Activated CD8-positive, alpha-beta memory T cell treated with anti-CD3 and anti-CD28 coated beads, Interleukin-2, amount 50 U/mL, for 24 hours (primary cell): ENCODE measurements around the gene MBNL1.

Experiments
- DNase-seq: peaks from one replicate; pipeline ENCODE4 v3.0.0-alpha.2; 2020; ENCODE audit errors: extremely low read depth

The MBNL1 gene

DNA sequence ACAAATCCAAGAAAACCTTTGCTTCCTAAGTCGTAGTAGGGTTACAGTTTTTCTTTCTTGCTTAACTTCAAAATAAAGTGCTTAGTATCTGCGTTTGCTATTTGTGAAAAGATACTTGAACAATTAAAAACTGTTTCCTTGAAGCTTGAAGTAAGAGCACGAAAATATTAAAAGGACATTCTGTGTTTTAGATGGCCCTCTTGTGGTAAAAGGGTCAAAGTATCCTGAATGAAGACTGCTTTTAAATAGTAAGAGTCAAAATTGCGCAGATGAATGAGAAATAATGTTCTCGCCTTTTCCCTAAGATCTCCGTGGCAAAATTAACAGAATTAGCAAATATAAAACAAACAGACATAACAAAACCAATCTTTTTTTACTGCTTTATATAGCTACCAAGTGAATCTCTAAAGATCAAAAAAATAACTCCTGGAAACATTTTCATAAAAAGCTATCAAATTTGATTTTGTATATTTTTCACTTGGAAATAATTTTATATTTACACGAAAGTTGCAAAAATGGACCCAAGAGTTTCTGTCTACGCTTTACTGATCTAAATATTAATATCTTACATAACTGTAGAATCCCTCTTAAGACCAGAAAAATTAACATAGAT is 175.4 kb downstream of the MBNL1 start:
- DNase-seq: no peak

- no peak for DNase-seq
Measured at GRCh38 chr3:152445212-152445611, 176.5 kb downstream of the MBNL1 start.

- DNase-seq: no peak
Measured at GRCh38 chr3:152446495-152446894, 177.8 kb downstream of the MBNL1 start.

- no peak for DNase-seq
Measured at GRCh38 chr3:152447511-152447910, 178.8 kb downstream of the MBNL1 start.

GRCh38 chr3:152448091-152448490 is 179.4 kb downstream of the MBNL1 start:
- no peak for DNase-seq

DNA sequence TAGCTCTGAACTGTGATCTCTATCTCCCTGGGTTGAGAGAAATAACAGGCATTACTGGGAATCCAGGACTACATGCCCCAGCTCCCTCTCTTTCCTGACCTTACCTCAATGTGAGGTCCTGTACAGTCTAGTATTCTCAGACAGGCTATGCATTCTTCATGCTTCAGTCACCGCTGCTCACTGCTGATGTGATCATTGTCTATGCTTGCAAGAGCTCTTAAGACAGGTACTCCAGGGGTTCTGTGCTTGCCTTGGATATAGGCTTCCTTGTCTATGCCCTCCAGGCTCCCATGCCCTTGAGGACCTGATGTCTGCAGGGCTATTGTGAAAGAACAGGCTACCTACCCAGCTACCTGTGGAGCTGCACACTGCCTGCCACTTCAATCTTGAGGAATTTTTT is 183.6 kb downstream of the MBNL1 start:
- DNase-seq: no peak

- DNase-seq: no peak
Measured at GRCh38 chr3:152454076-152454875, 185.5 kb downstream of the MBNL1 start.

DNA sequence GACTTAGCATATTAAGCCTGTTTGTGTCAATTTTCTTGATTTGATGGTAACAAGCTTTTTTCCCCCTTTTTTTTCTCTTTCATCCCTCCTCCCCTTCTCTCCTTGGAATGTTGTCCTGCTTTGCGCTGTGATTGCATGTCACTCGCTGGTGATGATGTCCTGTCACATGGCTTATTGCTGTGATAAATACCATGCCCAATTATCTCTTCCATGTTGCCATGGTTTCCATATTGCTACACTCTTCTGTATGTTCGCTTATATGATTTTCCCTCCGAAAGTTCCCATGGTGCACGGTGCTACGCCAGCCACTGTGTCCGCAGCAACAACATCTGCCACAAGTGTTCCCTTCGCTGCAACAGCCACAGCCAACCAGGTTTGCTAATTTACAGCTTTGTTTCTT is 187.3 kb downstream of the MBNL1 start:
- DNase-seq: no peak

GRCh38 chr3:152457500-152458375 is 189.0 kb downstream of the MBNL1 start:
- DNase-seq: no peak

DNA sequence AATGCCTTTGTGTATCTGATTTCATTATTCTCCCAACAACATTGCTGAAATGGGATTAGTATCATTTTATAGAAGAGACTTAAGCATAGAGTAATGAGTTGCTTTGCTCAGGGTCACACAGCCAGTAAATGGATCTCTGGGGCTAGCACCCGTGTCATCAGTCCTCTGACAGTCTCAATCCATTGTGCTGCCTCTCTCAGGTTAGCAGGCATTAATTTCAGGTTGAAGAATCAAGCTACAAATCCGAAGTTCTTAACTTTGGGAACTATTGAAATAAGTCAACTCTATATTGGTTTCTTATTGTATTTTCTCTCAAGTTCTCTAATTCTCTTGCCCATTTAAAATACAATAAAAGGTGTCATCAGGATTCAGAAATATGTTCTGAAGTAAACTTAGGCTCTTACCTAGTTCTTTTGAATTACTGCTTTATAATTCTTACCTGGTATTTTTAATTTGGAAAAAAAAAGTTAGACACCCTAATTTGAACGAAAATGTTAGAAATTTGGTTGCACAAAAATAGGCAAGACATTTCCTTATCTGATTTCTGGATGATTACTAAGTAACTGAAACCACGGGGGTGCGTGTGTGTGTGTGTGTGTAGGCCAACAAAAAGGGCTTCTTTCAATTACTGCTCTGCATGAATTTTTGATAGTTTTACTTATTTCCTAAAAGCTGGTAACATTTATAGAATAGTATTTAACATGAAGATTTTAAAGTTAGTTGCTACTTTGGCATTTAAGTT is 189.8 kb downstream of the MBNL1 start:
- no peak for DNase-seq

GRCh38 chr3:152459118-152459515 is 190.4 kb downstream of the MBNL1 start:
- DNase-seq: no peak

DNA sequence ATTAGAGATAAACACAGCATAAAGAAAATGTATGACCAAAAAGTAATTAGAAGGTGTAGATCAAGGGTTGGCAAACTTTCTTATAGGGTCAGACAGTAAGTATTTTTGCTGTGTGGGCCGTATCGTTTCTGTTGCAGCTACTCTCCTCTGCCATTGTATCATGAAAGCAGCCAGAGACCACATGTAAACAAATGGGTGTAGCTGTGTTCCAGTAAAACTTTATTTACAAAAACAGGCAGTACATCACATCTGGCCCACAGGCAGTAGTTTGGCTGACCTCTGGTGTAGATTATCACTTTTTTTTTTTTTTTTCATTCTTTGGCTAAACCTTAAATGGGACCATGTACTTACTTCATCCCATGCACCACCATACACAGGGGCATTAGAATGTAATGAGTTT is 190.8 kb downstream of the MBNL1 start:
- DNase-seq: no peak

GRCh38 chr3:152460936-152461335 is 192.2 kb downstream of the MBNL1 start:
- no peak for DNase-seq

GRCh38 chr3:152461460-152461859 is 192.7 kb downstream of the MBNL1 start:
- DNase-seq: no peak

GRCh38 chr3:152466784-152467183 is 198.1 kb downstream of the MBNL1 start:
- no peak for DNase-seq

DNA sequence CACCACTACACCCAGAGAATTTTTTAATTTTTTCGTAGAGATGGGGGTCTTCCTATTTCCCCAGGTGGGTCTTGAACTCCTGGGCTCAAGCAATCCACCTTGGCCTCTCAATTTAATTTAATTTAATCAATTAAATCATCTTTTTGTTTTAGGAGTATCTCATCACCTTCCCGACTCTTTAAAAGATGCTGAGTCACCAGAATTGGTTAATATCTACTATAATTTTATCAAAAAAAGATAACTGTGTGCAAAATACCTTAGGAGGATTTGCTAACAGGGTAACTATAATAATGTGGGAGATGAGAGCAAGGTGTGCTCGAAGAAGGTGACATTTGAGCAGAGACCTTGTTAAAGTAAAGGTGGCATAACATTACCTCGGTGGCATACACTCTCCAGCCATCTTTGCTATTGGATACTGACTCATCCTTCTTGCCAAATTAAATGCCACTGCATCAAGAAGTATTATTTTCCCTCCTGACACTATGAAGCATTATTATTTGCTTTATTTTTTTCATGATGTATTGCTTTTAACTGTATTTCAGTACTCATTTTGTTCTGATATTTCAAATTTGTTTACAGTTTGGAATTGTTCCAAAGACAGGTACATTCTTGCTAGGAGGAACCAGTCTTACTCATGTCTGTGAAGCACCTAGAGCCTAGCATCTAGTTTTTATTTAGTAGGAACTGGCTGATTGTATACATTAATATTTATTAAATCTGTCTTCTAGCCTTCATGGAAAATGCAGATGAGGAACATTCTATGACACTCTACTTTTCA is 200.7 kb downstream of the MBNL1 start:
- DNase-seq: no peak

DNA sequence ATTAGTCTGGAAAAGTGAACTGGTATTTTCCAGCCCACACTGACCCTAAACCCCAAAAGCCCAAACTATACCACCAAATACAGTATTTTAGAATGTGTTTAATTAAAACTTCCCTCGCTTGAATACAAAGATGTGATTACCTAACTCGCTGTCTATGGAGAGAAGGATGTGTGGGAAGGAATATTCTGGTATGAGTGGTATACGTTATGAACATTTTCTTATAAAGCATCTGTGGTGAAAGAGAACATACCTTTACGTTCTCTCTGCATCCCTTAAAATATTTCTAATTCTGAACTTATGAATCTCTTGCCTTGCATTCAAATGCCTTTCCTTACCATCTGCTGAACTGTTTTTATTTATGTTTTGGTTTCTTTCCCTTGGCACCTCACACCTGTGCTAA is 201.4 kb downstream of the MBNL1 start:
- DNase-seq: no peak

DNA sequence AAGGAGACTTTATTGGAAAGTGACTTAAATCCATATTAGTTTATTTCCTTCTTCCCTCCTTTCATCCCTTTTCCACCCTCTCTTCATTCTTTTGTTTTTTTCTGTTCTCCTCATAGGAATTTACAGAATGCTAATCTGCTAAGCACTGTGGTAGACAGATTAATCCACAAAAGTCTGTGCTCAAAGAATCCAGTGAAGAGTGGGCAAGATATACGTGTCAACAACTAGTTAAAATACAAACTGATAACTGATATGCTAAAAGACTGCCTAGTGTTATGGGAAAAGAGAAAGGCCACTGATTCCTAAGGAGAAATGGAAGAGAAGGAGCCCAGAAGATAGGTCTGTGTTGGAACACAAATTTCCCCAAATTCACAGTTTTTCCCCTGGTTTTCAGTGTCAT is 202.2 kb downstream of the MBNL1 start:
- DNase-seq: no peak

- DNase-seq: peak; percentile 26
Measured at GRCh38 chr3:152471814-152472671, 203.3 kb downstream of the MBNL1 start.

- no peak for DNase-seq
Measured at GRCh38 chr3:152472672-152472954, 203.9 kb downstream of the MBNL1 start.
